Measurements from ENCODE around the gene CCDC33. TPM values are rescaled to one million over a fixed set of nuclear protein-coding genes. Genes with fewer than 3 reads are reported as not detected.

Gene CCDC33
- total and polyA plus RNA-seq, 5 donors from 2014 or later, result not detected

DNA sequence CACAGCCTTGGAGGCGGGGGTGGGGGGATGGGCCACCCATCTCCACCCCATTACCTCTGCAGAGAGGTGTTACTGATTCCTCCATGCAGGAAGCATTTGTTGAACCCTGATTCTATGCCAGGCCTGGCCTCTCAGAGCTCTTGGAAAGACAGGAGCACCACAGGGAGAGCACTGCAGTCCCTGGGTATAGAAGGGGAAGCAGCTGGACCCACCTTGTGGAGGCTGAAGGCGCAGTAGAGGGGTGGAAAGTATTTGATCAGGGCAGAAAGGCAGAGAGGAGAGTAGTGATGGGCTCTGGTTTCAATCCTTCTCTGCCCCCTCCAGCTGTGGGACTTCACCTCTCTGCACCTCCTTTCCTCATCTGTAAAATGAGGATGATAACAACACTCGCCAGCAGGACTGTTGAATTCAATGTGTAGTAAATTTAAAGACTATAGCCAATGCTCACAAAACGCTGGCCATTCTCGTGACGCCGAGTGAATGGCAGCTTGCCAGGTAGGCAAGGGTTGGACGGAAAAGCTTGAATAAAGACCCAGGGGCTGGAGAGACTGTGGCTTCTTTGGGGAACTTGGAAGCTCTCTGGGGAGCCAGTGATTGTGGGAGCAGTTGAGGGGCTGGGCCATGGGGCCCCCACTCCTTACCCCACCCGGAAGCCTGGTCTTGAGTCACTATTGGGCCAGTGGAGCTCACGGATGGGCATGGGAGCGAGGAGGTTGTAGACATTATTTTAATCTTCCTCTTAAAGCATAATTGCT, 8.0 kb upstream of the CCDC33 start:
- Mint-ChIP-seq H3K27ac (no peak overlapping the region), H3K9me3 (no peaks in the 10 kb centered on the region), H3K4me1 (no peaks in the 10 kb centered on the region), H3K4me3 (no peak overlapping the region), H3K36me3 (no peaks in the 10 kb centered on the region), H3K27me3 (peaks cover 27% of the 10 kb centered on the region)
- ATAC-seq (ENCODE audit: low read depth in 2 of 2) (no peak), DNase-seq (no peak)
- Histone ChIP-seq H3K9me3 (ENCODE audit: control insufficient read depth in 2 of 2, low read length in 2 of 2) (no peaks in the 10 kb centered on the region), H3K4me3 (ENCODE audit: low read depth, low read length) (no peak overlapping the region), H3K4me1 (ENCODE audit: control insufficient read depth, insufficient read depth, low read length, poor library complexity, severe bottlenecking) (no peaks in the 10 kb centered on the region), H3K36me3 (ENCODE audit: control insufficient read depth, insufficient read depth, low read length) (no peaks in the 10 kb centered on the region), H3K27ac (ENCODE audit: insufficient read depth, low read length, poor library complexity, severe bottlenecking) (no peak overlapping the region), H3K27me3 (ENCODE audit: control insufficient read depth, insufficient read depth, low read length) (no peaks in the 10 kb centered on the region)

DNA sequence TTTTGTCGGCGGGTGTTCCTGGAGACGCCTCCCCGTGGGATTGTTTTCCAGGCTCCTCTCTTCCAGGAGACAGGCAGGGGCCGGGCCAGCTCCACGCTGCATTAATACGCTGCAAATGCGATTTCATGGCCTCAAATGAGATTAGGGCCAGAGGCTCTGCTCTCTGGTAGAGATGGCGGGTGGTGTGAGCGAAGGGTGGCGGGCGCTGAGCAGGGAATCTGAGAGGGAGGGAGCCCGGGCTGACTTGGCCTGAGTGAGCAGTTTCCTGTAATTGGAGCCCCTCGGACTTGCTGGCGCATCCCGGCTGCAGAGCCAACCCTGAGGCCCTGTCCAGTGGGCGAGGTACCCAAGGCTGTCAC, 7.4 kb upstream of the CCDC33 start:
- Histone ChIP-seq H3K9me3 (ENCODE audit: control insufficient read depth in 2 of 2, low read length in 2 of 2) (no peaks in the 10 kb centered on the region), H3K4me3 (ENCODE audit: low read depth, low read length) (no peak overlapping the region), H3K27me3 (ENCODE audit: control insufficient read depth, insufficient read depth, low read length) (no peaks in the 10 kb centered on the region), H3K4me1 (ENCODE audit: control insufficient read depth, insufficient read depth, low read length, poor library complexity, severe bottlenecking) (no peaks in the 10 kb centered on the region), H3K27ac (ENCODE audit: insufficient read depth, low read length, poor library complexity, severe bottlenecking) (no peak overlapping the region), H3K36me3 (ENCODE audit: control insufficient read depth, insufficient read depth, low read length) (no peaks in the 10 kb centered on the region)
- H3K27ac Mint-ChIP-seq, result no peak overlapping the region
- no peak for ATAC-seq (ENCODE audit: low read depth in 2 of 2)
- H3K4me1 Mint-ChIP-seq, result no peaks in the 10 kb centered on the region
- H3K36me3 Mint-ChIP-seq, result no peaks in the 10 kb centered on the region
- DNase-seq, result no peak
- no peak overlapping the region for H3K4me3 Mint-ChIP-seq
- H3K9me3 Mint-ChIP-seq, result no peaks in the 10 kb centered on the region
- H3K27me3 Mint-ChIP-seq, result peaks cover 26% of the 10 kb centered on the region

DNA sequence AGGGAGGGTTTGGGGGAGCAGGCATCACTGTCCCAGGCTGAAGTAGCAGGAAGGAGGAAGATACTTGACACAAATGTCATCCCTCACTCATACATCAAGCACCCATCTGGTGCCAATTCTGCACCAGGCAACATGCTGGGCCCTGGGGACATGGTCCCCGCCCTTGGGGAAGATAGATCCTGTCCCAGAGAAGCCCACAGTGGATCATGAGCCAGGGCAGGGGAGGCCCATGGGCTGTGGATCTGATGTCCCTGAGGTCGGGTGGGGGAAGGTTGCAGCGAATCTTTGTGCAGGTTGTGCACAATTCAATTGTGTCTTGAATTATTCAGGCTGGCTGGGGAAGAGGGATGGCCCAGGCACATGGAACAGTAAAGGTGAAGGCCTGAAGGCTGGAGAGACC, 6.4 kb upstream of the CCDC33 start:
- H3K27me3 ChIP-seq (ENCODE audit: control insufficient read depth, insufficient read depth, low read length), result no peaks in the 10 kb centered on the region
- H3K27ac ChIP-seq (ENCODE audit: insufficient read depth, low read length, poor library complexity, severe bottlenecking), result no peak overlapping the region
- no peaks in the 10 kb centered on the region for H3K36me3 Mint-ChIP-seq
- H3K9me3 ChIP-seq (ENCODE audit: control insufficient read depth in 2 of 2, low read length in 2 of 2), result no peaks in the 10 kb centered on the region
- H3K36me3 ChIP-seq (ENCODE audit: control insufficient read depth, insufficient read depth, low read length), result no peaks in the 10 kb centered on the region
- no peak overlapping the region for H3K4me3 Mint-ChIP-seq
- DNase-seq (no peak), ATAC-seq (ENCODE audit: low read depth in 2 of 2) (no peak)
- peaks cover 24% of the 10 kb centered on the region for H3K27me3 Mint-ChIP-seq
- no peaks in the 10 kb centered on the region for H3K9me3 Mint-ChIP-seq
- no peak overlapping the region for H3K4me3 ChIP-seq (ENCODE audit: low read depth, low read length)
- no peaks in the 10 kb centered on the region for H3K4me1 Mint-ChIP-seq
- no peaks in the 10 kb centered on the region for H3K4me1 ChIP-seq (ENCODE audit: control insufficient read depth, insufficient read depth, low read length, poor library complexity, severe bottlenecking)
- H3K27ac Mint-ChIP-seq, result no peak overlapping the region

DNA sequence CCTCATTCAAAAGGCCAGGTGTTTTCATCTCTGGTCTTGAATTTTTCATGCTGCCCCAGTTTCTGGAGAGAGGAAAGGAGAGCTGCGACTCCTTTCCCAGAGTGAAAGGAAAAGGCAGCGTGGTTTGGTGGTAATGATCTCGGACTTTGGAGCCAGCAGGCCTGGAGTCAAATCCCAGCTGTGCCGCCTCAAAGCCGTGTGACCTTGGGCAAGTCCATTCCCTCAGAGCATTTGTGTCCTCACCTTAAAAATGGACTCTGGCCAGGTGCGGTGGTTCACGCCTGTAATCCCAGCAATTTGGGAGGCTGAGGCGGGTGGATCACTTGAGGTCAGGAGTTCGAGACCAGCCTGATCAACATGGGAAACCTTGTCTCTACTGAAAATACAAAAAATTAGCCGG, 4.7 kb upstream of the CCDC33 start:
- Mint-ChIP-seq H3K27me3 (peaks cover 24% of the 10 kb centered on the region), H3K4me3 (no peak overlapping the region), H3K9me3 (no peaks in the 10 kb centered on the region), H3K27ac (no peak overlapping the region), H3K36me3 (no peaks in the 10 kb centered on the region), H3K4me1 (no peaks in the 10 kb centered on the region)
- Histone ChIP-seq H3K9me3 (ENCODE audit: control insufficient read depth in 2 of 2, low read length in 2 of 2) (no peaks in the 10 kb centered on the region), H3K27ac (ENCODE audit: insufficient read depth, low read length, poor library complexity, severe bottlenecking) (no peak overlapping the region), H3K36me3 (ENCODE audit: control insufficient read depth, insufficient read depth, low read length) (no peaks in the 10 kb centered on the region), H3K27me3 (ENCODE audit: control insufficient read depth, insufficient read depth, low read length) (no peaks in the 10 kb centered on the region), H3K4me1 (ENCODE audit: control insufficient read depth, insufficient read depth, low read length, poor library complexity, severe bottlenecking) (no peaks in the 10 kb centered on the region), H3K4me3 (ENCODE audit: low read depth, low read length) (no peak overlapping the region)
- no peak for ATAC-seq (ENCODE audit: low read depth in 2 of 2)
- no peak for DNase-seq

DNA sequence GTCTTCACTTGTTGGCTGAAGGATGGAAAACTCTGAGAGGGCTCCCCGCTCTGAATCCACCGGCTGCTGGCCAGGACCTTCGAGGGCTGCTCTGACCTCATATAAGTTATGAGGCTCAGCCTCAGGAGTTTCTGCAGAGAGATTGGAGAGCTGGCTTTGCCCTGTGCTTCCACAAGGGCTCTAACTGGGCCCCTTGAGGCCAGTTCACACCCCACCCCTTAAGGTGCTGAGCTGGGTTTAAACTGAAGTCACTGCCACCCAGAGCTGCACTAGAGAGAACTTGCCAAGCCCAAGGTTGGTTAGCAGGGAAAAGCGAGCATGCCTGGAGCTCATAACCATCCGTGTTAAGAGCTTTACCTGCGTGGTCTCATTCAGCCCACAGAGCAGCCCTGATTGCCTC, 2.8 kb upstream of the CCDC33 start:
- Mint-ChIP-seq H3K4me1 (no peaks in the 10 kb centered on the region), H3K27me3 (peaks cover 22% of the 10 kb centered on the region), H3K4me3 (no peak overlapping the region), H3K27ac (no peak overlapping the region), H3K36me3 (no peaks in the 10 kb centered on the region), H3K9me3 (peaks cover 0 to 2% (median 0%) of the 10 kb centered on the region in 7 donors)
- Histone ChIP-seq H3K4me1 (ENCODE audit: control insufficient read depth, insufficient read depth, low read length, poor library complexity, severe bottlenecking) (no peaks in the 10 kb centered on the region), H3K27me3 (ENCODE audit: control insufficient read depth, insufficient read depth, low read length) (no peaks in the 10 kb centered on the region), H3K27ac (ENCODE audit: insufficient read depth, low read length, poor library complexity, severe bottlenecking) (no peak overlapping the region), H3K9me3 (ENCODE audit: control insufficient read depth in 2 of 2, low read length in 2 of 2) (no peaks in the 10 kb centered on the region), H3K36me3 (ENCODE audit: control insufficient read depth, insufficient read depth, low read length) (no peaks in the 10 kb centered on the region), H3K4me3 (ENCODE audit: low read depth, low read length) (no peak overlapping the region)
- DNase-seq (no peak), ATAC-seq (ENCODE audit: low read depth in 2 of 2) (no peak)

DNA sequence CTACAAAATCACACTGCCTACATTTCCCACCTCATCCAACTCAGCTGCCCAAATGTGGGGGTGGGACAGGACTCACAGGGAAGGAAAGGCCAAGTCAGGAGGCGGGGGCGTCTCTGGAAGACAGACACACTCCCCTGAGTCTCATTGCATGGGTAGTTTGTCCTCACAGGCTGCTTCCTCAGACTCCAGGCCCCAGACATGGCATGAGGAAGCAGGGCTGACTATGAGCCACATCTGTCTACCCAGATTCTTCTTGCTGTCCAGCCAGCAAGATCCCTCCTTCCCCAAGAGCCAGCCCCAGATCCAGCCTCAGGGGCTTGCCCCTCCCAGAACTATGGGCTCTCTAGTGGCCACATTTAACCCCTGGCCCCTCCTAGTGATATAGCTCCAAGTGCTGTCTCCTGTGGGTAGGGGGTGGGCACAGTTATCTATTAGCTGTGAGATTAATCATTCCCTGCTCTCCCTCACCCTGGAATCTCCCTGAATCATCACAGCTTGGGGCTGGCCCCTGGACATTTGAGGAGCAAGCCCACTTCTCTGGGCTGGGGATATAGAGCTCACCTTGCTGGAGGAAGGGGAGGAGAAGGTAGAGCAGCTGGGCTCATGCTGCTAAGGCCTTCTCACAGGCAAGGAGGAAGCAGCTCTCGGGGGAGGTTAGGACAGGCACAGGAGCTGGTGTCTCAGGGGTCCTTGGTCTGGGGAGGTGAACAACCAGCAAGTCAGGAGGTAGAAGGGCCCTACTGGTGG, 2.1 kb upstream of the CCDC33 start:
- Histone ChIP-seq H3K9me3 (ENCODE audit: control insufficient read depth in 2 of 2, low read length in 2 of 2) (no peaks in the 10 kb centered on the region), H3K27me3 (ENCODE audit: control insufficient read depth, insufficient read depth, low read length) (no peaks in the 10 kb centered on the region), H3K27ac (ENCODE audit: insufficient read depth, low read length, poor library complexity, severe bottlenecking) (no peak overlapping the region), H3K36me3 (ENCODE audit: control insufficient read depth, insufficient read depth, low read length) (no peaks in the 10 kb centered on the region), H3K4me3 (ENCODE audit: low read depth, low read length) (no peak overlapping the region), H3K4me1 (ENCODE audit: control insufficient read depth, insufficient read depth, low read length, poor library complexity, severe bottlenecking) (no peaks in the 10 kb centered on the region)
- no peaks in the 10 kb centered on the region for H3K4me1 Mint-ChIP-seq
- H3K27ac Mint-ChIP-seq, result no peak overlapping the region
- ATAC-seq (ENCODE audit: low read depth in 2 of 2) (no peak), DNase-seq (no peak)
- H3K4me3 Mint-ChIP-seq, result no peak overlapping the region
- peaks cover 26% of the 10 kb centered on the region for H3K27me3 Mint-ChIP-seq
- peaks cover 0 to 2% (median 0%) of the 10 kb centered on the region in 7 donors for H3K9me3 Mint-ChIP-seq
- H3K36me3 Mint-ChIP-seq, result no peaks in the 10 kb centered on the region

DNA sequence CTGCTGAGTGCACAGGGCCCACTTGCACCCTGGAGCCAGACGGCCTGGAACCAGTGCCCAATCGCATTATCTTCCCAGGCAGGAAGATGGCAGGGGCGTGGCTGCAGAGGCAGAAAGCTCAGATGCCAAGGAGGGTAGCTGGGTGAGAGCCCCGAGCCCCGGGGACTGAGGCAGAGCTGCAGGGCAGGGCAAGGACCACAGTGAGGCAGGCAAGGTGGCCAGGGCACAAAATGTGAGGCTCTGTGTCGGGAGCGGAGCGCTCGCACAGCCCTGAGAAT, 1.6 kb upstream of the CCDC33 start:
- Histone ChIP-seq H3K36me3 (ENCODE audit: control insufficient read depth, insufficient read depth, low read length) (no peaks in the 10 kb centered on the region), H3K27ac (ENCODE audit: insufficient read depth, low read length, poor library complexity, severe bottlenecking) (no peak overlapping the region), H3K9me3 (ENCODE audit: control insufficient read depth in 2 of 2, low read length in 2 of 2) (no peaks in the 10 kb centered on the region), H3K4me3 (ENCODE audit: low read depth, low read length) (no peak overlapping the region), H3K4me1 (ENCODE audit: control insufficient read depth, insufficient read depth, low read length, poor library complexity, severe bottlenecking) (no peaks in the 10 kb centered on the region), H3K27me3 (ENCODE audit: control insufficient read depth, insufficient read depth, low read length) (no peaks in the 10 kb centered on the region)
- Mint-ChIP-seq H3K27ac (no peak overlapping the region), H3K4me3 (no peak overlapping the region), H3K36me3 (no peaks in the 10 kb centered on the region), H3K27me3 (peaks cover 27% of the 10 kb centered on the region), H3K9me3 (peaks cover 0 to 2% (median 0%) of the 10 kb centered on the region in 7 donors), H3K4me1 (no peaks in the 10 kb centered on the region)
- DNase-seq, result no peak
- ATAC-seq (ENCODE audit: low read depth in 2 of 2), result no peak
